Sigmoid colon (tissue), 7 donors: ENCODE measurements around the gene TNNC1. TPM values are rescaled to one million over a fixed set of nuclear protein-coding genes. Genes with fewer than 3 reads are reported as not detected.

Experiments
- DNase-seq: peaks from one replicate; pipeline ENCODE4 v3.0.0-alpha.2; 2019
- H3K27ac ChIP-seq, 4 donors: fragments of 200-600 bp; sonication (generic); one replicate each; pipeline ENCODE4 v1.5.1; 2016 to 2019; ENCODE audit warnings: mild to moderate bottlenecking in 1 of 4
- H3K27me3 ChIP-seq, 3 donors: fragments of 200-600 bp; sonication (generic); one replicate each; pipeline ENCODE4 v1.5.1; 2019; ENCODE audit warnings: mild to moderate bottlenecking in 1 of 3
- H3K36me3 ChIP-seq, 4 donors: fragments of 200-600 bp; sonication (generic); one replicate each; pipeline ENCODE4 v1.5.1; 2016 to 2019
- H3K4me1 ChIP-seq, 4 donors: fragments of 200-600 bp; sonication (generic); one replicate each; pipeline ENCODE4 v1.5.1; 2017 to 2019
- H3K4me3 ChIP-seq, 4 donors: fragments of 200-600 bp; sonication (generic); one replicate each; pipeline ENCODE4 v1.5.1; 2017 to 2019; ENCODE audit warnings: mild to moderate bottlenecking in 2 of 4, moderate library complexity in 1 of 4
- H3K9me3 ChIP-seq, 4 donors: fragments of 200-600 bp in 3 of 4; sonication (generic) in 3 of 4; one replicate each; pipeline versions ENCODE4 v1.5.1 to v1.6.1; 2013 to 2019
- EP300 ChIP-seq, 4 donors: sonication (generic); formaldehyde crosslinking; IDR thresholded peaks; one replicate each; pipeline ENCODE4 v1.6.1; 2017; ENCODE audit warnings: antibody characterized with exemption in 4 of 4
- POLR2A ChIP-seq, 2 donors: fragments of 450-650 bp; IDR thresholded peaks; one replicate each; pipeline ENCODE4 v1.6.1; 2016; ENCODE audit warnings: antibody characterized with exemption in 2 of 2, mild to moderate bottlenecking in 2 of 2, moderate library complexity in 2 of 2
- POLR2AphosphoS5 ChIP-seq, 4 donors: sonication (generic); formaldehyde crosslinking; IDR thresholded peaks; one replicate each; pipeline ENCODE4 v1.6.1; 2017; ENCODE audit warnings: antibody characterized with exemption in 4 of 4
- WGBS, 2 donors: extraction: QIAGEN DNeasy Blood & Tissue Kit; methylation state at CpG; one replicate each; pipeline ENCODE4 v1.1.7; 2013; 5-methylcytosine and 5-hydroxymethylcytosine counted together
- intact Hi-C: fragments of 100-400 bp; cut with DNase I; formaldehyde crosslinking; loops from one replicate; pipeline ENCODE4 v1.15.1; 2023
- polyA plus RNA-seq, 3 donors: library from polyadenylated mRNA; stranded (reverse); fragments of 200-250 nt; gene quantifications; one replicate each; pipeline ENCODE4 v1.2.3, GENCODE V29; 2013
- total RNA-seq, 4 donors: library from RNA; depleted of rRNA; stranded (reverse); fragments of >200 nt; gene quantifications; one replicate each; pipeline ENCODE4 v1.1.0, GENCODE V29; 2016
- TF ChIP-seq, protein P1 (sequence below), 4 experiments: fragments of 450-650 bp in 3 of 4; fragments of 200-600 bp in 1 of 4; IDR thresholded peaks; one replicate each; pipeline ENCODE4 v1.5.1; 2016 to 2019; ENCODE audit warnings: antibody characterized with exemption in 4 of 4, mild to moderate bottlenecking in 3 of 4, moderate library complexity in 2 of 4
- donor health status: healthy with polysubstance abuse.
- donor health status: Bipolar disorder and iron deficiency.
- donor health status: healthy.

The TNNC1 gene
- total and polyA plus RNA-seq, 7 donors = 0.99 to 34.2 (median 2.9) TPM; not detected in 2

DNA sequence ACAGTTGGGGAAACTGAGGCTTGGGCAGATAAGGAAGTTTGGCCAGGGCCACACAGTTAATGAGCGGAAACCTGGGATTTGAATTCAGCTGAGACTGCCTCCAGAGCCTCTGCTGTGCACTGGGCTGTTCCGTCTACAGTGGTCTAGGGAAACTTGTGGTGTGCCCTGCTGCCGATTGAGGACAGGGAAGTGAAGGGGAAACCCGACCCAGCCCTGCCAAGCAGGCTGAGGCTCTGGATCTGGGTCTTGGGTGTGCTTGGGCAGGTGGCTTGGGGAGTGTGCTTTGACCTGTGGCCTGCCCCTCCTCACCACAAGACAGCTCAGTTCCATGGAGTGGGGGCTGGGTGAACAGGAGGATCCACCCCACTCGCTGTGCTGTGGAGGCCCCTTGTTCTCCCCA is 19.2 kb upstream of the TNNC1 start:
- Histone ChIP-seq H3K36me3 (peaks cover 47 to 75% (median 53%) of the 10 kb centered on the region in 4 donors), H3K4me3 (no peak overlapping the region), H3K4me1 (peaks cover 0 to 15% (median 9%) of the 10 kb centered on the region in 4 donors), H3K27ac (no peak overlapping the region), H3K27me3 (no peaks in the 10 kb centered on the region), H3K9me3 (no peaks in the 10 kb centered on the region)
- DNase-seq = no peak
- intact Hi-C loops = loop anchor here (5.0 kb wide), 1 partner anchor 64 kb away; the partner anchor contains the start of gene UQCC5
- TF ChIP-seq EP300 (IDR thresholded peaks at IDR 0.05) = no peak
- TF ChIP-seq POLR2AphosphoS5 (IDR thresholded peaks at IDR 0.05) = no peak
- TF ChIP-seq, protein P1, sequence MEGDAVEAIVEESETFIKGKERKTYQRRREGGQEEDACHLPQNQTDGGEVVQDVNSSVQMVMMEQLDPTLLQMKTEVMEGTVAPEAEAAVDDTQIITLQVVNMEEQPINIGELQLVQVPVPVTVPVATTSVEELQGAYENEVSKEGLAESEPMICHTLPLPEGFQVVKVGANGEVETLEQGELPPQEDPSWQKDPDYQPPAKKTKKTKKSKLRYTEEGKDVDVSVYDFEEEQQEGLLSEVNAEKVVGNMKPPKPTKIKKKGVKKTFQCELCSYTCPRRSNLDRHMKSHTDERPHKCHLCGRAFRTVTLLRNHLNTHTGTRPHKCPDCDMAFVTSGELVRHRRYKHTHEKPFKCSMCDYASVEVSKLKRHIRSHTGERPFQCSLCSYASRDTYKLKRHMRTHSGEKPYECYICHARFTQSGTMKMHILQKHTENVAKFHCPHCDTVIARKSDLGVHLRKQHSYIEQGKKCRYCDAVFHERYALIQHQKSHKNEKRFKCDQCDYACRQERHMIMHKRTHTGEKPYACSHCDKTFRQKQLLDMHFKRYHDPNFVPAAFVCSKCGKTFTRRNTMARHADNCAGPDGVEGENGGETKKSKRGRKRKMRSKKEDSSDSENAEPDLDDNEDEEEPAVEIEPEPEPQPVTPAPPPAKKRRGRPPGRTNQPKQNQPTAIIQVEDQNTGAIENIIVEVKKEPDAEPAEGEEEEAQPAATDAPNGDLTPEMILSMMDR (IDR thresholded peaks at IDR 0.05) = no peak
- no peak for TF ChIP-seq POLR2A (IDR thresholded peaks at IDR 0.05)
- 84 to 87% methylated on average over 5 of the region's 5 CpGs for WGBS, 2 donors

DNA sequence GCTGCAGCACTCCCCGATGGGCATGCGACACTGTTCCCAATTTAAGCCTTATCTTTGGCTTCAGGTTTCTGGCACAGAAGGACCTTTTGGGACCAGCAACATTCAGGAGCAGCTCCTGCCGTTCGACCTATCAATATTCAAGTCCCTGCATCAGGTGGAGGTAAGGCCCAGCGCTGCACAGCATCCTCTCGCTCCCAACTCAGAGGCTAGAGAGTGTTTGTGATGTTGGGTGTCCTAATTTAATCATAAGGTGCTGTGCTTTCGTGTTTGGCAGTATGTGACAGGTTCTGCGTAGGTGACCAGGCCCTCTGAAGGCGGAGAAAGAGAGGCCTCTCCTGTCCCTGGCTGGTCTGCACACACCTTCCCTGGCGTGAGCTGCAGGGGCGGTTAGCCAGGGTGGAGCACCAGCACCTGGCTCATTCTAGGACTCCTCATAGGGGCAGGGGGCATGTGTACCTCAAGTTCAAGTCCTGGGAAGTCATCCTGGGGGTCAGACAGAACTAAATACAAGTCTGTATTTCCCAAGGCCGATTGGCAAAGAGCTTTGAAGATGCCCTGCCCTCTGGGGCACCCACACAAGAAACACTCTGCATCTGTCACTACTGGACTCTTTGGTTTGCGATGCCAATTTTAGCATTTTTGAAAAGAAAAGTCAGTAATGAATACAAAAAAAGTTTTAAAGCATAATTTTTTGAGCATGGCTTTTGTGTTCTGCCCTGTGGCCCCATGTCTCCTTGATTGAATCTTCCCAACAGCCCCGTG is 18.6 kb upstream of the TNNC1 start:
- intact Hi-C loops = loop anchor here (5.0 kb wide), 1 partner anchor 65 kb away; the partner anchor contains the start of gene UQCC5
- Histone ChIP-seq H3K36me3 (peaks cover 46 to 71% (median 48%) of the 10 kb centered on the region in 4 donors), H3K4me1 (peaks cover 0 to 21% (median 11%) of the 10 kb centered on the region in 4 donors), H3K27me3 (no peaks in the 10 kb centered on the region), H3K27ac (no peak overlapping the region), H3K9me3 (no peaks in the 10 kb centered on the region), H3K4me3 (no peak overlapping the region)
- no peak for DNase-seq
- 81 to 82% methylated on average over 14 of the region's 14 CpGs for WGBS, 2 donors
- TF ChIP-seq EP300 (IDR thresholded peaks at IDR 0.05) = no peak
- TF ChIP-seq POLR2A (IDR thresholded peaks at IDR 0.05) = no peak
- TF ChIP-seq, protein P1 (IDR thresholded peaks at IDR 0.05) = no peak
- TF ChIP-seq POLR2AphosphoS5 (IDR thresholded peaks at IDR 0.05) = no peak

DNA sequence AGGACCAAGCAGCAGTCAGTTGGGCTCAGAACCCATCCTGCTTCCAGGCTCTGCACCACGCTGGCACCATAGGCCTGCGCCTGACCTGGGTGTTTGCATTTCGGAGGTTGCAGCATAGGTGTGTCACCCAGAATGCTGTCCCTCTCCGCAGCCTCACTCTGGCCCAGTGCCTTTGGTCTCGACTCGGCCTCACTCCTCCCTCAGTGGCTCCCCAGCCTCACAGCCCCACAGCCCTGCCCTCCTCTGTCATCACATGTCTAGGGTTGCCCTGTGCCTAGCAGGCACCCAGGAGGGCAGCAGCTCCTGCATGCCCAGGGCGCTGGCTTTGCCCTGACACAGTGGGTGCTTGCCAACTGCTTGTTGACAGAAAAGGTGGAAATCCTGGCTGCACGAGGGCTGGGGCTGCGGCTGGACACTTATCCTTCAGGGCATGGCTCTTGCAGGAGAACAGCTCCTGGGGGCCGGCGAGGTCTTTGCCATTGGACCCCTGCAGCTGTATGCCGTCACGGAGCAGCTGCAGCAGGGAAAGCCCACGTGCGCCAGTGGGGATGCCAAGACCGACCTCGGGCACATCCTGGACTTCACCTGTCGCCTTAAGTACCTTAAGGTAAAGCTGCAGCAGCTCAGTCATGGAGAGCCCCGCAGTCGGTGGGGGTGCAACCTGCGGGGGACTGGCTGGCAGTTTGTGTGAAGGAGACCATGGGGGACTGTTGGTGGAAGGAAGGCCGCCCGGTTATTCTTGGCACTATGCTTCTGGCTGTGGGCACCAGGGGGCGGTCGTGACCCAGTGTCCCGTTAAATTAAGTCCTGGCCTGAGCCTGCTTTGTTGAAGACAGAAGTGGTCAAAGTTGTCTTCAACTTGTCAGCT is 17.8 kb upstream of the TNNC1 start:
- intact Hi-C loops = loop anchor here (5.0 kb wide), 1 partner anchor 66 kb away; the partner anchor contains the start of gene UQCC5
- WGBS, 2 donors = 70 to 74% methylated on average over 26 of the region's 26 CpGs
- TF ChIP-seq, protein P1 (IDR thresholded peaks at IDR 0.05) = peak in 3 of 4 experiments; percentile 31 to 61 (median 43)
- no peak for TF ChIP-seq POLR2A (IDR thresholded peaks at IDR 0.05)
- Histone ChIP-seq H3K9me3 (no peaks in the 10 kb centered on the region), H3K27ac (no peak overlapping the region), H3K4me3 (no peak overlapping the region), H3K36me3 (peaks cover 40 to 66% (median 43%) of the 10 kb centered on the region in 4 donors), H3K27me3 (no peaks in the 10 kb centered on the region), H3K4me1 (peaks cover 0 to 23% (median 11%) of the 10 kb centered on the region in 4 donors)
- no peak for DNase-seq

DNA sequence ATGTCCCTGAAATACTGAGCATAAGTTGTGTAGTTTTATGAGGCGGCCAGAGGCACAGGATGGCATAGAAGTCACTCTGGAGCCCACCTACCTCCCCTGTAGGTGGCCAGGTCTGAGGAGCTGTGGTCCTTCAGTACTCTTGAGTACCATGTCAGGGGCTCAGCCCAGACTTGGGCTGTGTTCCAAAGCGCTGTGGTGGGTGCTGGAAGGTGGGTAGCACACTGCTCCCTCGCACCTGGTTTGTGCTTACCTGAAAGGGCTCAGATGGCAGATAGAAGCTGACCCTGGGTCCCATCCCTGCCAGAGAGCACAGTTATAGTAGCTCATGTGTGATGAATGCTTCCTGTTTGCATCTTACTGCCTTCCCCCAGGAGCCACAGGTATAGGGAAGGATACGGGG is 17.1 kb upstream of the TNNC1 start:
- DNase-seq = no peak
- no peak overlapping the region for H3K27ac ChIP-seq
- intact Hi-C loops = loop anchor here (5.0 kb wide), 1 partner anchor 66 kb away; the partner anchor contains the start of gene UQCC5
- H3K36me3 ChIP-seq = peaks cover 34 to 59% (median 36%) of the 10 kb centered on the region in 4 donors
- TF ChIP-seq EP300 (IDR thresholded peaks at IDR 0.05) = no peak
- no peak for TF ChIP-seq POLR2A (IDR thresholded peaks at IDR 0.05)
- TF ChIP-seq POLR2AphosphoS5 (IDR thresholded peaks at IDR 0.05) = no peak
- TF ChIP-seq, protein P1 (IDR thresholded peaks at IDR 0.05) = no peak
- WGBS, 2 donors = 97% methylated on average over 4 of the region's 4 CpGs
- peaks cover 0 to 23% (median 11%) of the 10 kb centered on the region in 4 donors for H3K4me1 ChIP-seq
- no peaks in the 10 kb centered on the region for H3K27me3 ChIP-seq
- no peak overlapping the region for H3K4me3 ChIP-seq
- no peaks in the 10 kb centered on the region for H3K9me3 ChIP-seq
